Endometrial microvascular endothelial cells (primary cell): ENCODE results near the gene ARL6. TPM values are rescaled to one million over a fixed set of nuclear protein-coding genes. Genes with fewer than 3 reads are reported as not detected.

Experiments
- total RNA-seq: library from RNA; depleted of rRNA; stranded (reverse); fragments of >200 nt; gene quantifications from one replicate; pipeline ENCODE4 v1.2.3, GENCODE V29; 2015; ENCODE audit errors: inconsistent ontology term

ARL6 gene
- total RNA-seq, 1 donor from 2014 or later = 5.1 TPM

Other genes starting within 250 kb of the ARL6 start
- gene CRYBG3, start 57.3 kb downstream of the ARL6 start, total RNA-seq = 10.1 TPM
- 50.0 TPM for gene RIOX2, start 207.7 kb downstream of the ARL6 start, total RNA-seq